22Rv1 (cell line): ENCODE data around the gene DIABLO.

Source experiments
- H3K27ac ChIP-seq: fragments of 450-650 bp; 2 replicates; pipeline ENCODE4 v1.5.1; 2017
- ZFX ChIP-seq: fragments of 450-650 bp; IDR thresholded peaks from 2 replicates; pipeline ENCODE4 v1.6.1; 2017; ENCODE audit warnings: antibody characterized with exemption, borderline replicate concordance
- TF ChIP-seq, protein P1 (sequence below): fragments of 450-650 bp; IDR thresholded peaks from 2 replicates; pipeline ENCODE4 v1.5.1; 2017; ENCODE audit warnings: mild to moderate bottlenecking

DIABLO gene

GRCh38 chr12:122202017-122202416 is 23.8 kb downstream of the DIABLO start:
- TF ChIP-seq ZFX: no peak
- TF ChIP-seq, protein P1, sequence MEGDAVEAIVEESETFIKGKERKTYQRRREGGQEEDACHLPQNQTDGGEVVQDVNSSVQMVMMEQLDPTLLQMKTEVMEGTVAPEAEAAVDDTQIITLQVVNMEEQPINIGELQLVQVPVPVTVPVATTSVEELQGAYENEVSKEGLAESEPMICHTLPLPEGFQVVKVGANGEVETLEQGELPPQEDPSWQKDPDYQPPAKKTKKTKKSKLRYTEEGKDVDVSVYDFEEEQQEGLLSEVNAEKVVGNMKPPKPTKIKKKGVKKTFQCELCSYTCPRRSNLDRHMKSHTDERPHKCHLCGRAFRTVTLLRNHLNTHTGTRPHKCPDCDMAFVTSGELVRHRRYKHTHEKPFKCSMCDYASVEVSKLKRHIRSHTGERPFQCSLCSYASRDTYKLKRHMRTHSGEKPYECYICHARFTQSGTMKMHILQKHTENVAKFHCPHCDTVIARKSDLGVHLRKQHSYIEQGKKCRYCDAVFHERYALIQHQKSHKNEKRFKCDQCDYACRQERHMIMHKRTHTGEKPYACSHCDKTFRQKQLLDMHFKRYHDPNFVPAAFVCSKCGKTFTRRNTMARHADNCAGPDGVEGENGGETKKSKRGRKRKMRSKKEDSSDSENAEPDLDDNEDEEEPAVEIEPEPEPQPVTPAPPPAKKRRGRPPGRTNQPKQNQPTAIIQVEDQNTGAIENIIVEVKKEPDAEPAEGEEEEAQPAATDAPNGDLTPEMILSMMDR: no peak
- no peak overlapping the region for H3K27ac ChIP-seq

DNA sequence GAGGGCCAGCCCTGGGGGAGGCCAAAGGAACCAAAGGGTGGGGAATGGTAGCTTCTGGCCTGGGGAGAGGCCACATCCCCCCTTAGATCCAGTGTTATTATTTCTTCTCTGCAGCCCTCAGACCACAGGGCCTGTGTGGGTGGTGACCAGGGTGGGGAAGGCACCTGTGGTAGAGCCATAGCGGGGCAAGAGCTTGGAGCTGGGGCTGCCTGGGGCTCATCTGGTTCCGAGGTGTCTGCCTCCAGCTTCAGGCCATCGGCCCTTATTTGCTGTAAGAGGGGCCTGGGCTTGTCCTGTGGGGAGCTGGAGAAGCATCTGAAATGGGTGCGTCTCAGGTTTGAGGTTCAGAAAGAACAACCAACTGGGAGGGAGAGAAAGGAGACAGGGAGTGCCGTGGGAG is 24.5 kb downstream of the DIABLO start:
- H3K27ac ChIP-seq: no peak overlapping the region
- TF ChIP-seq, protein P1: no peak
- TF ChIP-seq ZFX: no peak

- TF ChIP-seq, protein P1: no peak
- no peak for TF ChIP-seq ZFX
- H3K27ac ChIP-seq: no peak overlapping the region
Observed at GRCh38 chr12:122200541-122201175, 25.2 kb downstream of the DIABLO start.

DNA sequence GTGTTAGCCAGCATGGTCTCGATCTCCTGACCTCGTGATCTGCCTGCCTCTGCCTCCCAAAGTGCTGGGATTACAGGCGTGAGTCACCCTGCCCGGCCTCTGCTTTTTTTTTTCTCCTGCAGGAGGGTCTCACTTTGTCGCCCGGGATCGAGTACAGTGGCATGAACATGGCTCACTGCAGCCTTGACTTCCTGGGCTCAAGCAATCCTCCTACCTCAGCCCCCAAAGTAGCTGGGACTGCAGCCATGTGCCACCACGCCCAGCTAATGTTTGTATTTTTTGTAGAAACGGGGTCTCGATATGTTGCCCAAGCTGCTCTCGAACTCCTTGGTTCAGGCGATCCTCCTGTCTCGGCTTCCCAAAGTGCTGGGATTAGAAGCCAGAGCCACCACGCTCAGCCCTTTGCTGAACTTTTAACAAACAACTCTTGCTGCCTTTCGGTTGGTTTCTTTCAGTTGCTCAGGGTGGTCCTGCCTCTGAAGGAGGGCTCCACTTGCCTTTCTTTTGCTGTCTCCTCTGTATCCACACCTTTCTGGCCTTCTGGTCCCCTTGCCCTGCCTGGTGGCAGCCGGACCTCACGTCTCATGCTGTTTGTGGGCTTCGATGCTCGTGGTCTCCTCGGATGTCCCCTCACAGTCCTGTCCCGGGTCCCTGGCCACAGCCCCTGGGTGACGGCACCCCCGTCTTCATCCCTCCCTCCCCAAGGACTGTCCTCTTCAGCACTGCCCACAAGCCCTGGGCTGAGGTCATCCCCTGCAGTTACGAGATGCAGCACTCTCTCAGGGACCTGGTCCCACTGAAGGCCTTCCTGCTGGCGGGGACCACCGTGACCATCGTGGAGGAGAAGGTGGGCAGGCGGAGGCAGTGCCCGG is 26.1 kb downstream of the DIABLO start:
- TF ChIP-seq ZFX: no peak
- TF ChIP-seq, protein P1: no peak
- no peak overlapping the region for H3K27ac ChIP-seq

DNA sequence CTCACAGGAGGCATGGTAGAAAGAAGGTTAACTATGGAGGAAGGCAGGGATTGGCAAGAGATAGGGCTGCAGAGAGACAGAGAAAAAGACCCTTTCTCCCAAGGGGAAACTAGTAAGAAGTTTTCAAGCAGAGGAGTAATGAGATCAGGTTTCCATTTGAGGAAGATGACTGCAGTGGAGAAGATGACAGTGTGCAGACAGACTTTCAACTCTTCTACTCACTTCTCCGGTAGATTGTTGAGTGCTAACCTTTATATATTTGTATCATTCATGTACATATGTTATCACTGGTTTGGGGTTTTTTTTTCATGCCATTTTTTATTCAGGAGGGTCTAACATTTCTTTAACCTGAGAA is 28.3 kb downstream of the DIABLO start:
- no peak overlapping the region for H3K27ac ChIP-seq
- TF ChIP-seq ZFX: no peak
- TF ChIP-seq, protein P1: no peak

- no peak overlapping the region for H3K27ac ChIP-seq
- no peak for TF ChIP-seq ZFX
- TF ChIP-seq, protein P1: no peak
Observed at GRCh38 chr12:122195405-122195804, 30.4 kb downstream of the DIABLO start.

GRCh38 chr12:122194804-122195203 is 31.0 kb downstream of the DIABLO start:
- TF ChIP-seq ZFX: no peak
- TF ChIP-seq, protein P1: no peak

More at GRCh38 chr12:122194804-122195203, 31.0 kb downstream of the DIABLO start:
- no peak overlapping the region for H3K27ac ChIP-seq
